Activated CD8-positive, alpha-beta memory T cell treated with anti-CD3 and anti-CD28 coated beads for 48 hours (primary cell): ENCODE data around the gene RBM6.
A peak's percentile ranks its signal among the peaks of the same experiment; 100 is the strongest.
"Not testable (repeated sequence)": the region's sequence is repeated elsewhere in the genome, so short reads cannot be mapped to it uniquely, and the experiment has no call there.

Experiments
- DNase-seq, 3 experiments: peaks; one replicate each; pipeline ENCODE4 v3.0.0-alpha.2; 2020; ENCODE audit warnings: low read depth in 2 of 3, low spot score in 2 of 3

Gene RBM6

GRCh38 chr3:49916686-49917085 is 23.3 kb upstream of the RBM6 start:
- DNase-seq = no peak

- not testable (repeated sequence) for DNase-seq
These were observed 22.0 kb upstream of the RBM6 start for GRCh38 chr3:49917806-49918590.

- DNase-seq = no peak
These were observed 15.3 kb upstream of the RBM6 start for GRCh38 chr3:49924683-49925082.

- DNase-seq = no peak
These were observed 14.5 kb upstream of the RBM6 start for GRCh38 chr3:49925485-49925884.

- DNase-seq = no peak
These were observed 13.7 kb upstream of the RBM6 start for GRCh38 chr3:49926117-49926728.

- DNase-seq = no peak
These were observed 12.2 kb upstream of the RBM6 start for GRCh38 chr3:49927798-49928197.

- DNase-seq = no peak
These were observed 11.4 kb upstream of the RBM6 start for GRCh38 chr3:49928481-49929017.

- peak; percentile 77 to 85 (median 81) for DNase-seq
These were observed 10.4 kb upstream of the RBM6 start, which contains the start of gene MON1A for GRCh38 chr3:49929291-49930167. TSS of gene MON1A (minus strand) at chr3:49929811. CDS start at chr3:49913346, 16,465 bp downstream.

- no peak for DNase-seq
These were observed 9.7 kb upstream of the RBM6 start for GRCh38 chr3:49930168-49930690.

- no peak for DNase-seq
These were observed 9.0 kb upstream of the RBM6 start for GRCh38 chr3:49930922-49931321.

- DNase-seq = not testable (repeated sequence)
These were observed 7.7 kb upstream of the RBM6 start for GRCh38 chr3:49932281-49932680.

- DNase-seq = no peak
These were observed 2.9 kb upstream of the RBM6 start for GRCh38 chr3:49937090-49937489.

- no peak for DNase-seq
These were observed 808 bp downstream of the RBM6 start for GRCh38 chr3:49940667-49941249.

GRCh38 chr3:49942651-49943050 is 2.7 kb downstream of the RBM6 start:
- DNase-seq = no peak

GRCh38 chr3:49952924-49953323 is 13.0 kb downstream of the RBM6 start:
- no peak for DNase-seq

GRCh38 chr3:49955636-49956035 is 15.7 kb downstream of the RBM6 start:
- DNase-seq = no peak

GRCh38 chr3:49966233-49966942 is 26.4 kb downstream of the RBM6 start:
- DNase-seq = no peak

GRCh38 chr3:49967291-49967690 is 27.3 kb downstream of the RBM6 start:
- no peak for DNase-seq

GRCh38 chr3:49968346-49968745 is 28.4 kb downstream of the RBM6 start:
- DNase-seq = no peak

- no peak for DNase-seq
These were observed 32.7 kb downstream of the RBM6 start for GRCh38 chr3:49972656-49973055.
